ENCODE results near the gene TMPRSS6.

Gene TMPRSS6

DNA sequence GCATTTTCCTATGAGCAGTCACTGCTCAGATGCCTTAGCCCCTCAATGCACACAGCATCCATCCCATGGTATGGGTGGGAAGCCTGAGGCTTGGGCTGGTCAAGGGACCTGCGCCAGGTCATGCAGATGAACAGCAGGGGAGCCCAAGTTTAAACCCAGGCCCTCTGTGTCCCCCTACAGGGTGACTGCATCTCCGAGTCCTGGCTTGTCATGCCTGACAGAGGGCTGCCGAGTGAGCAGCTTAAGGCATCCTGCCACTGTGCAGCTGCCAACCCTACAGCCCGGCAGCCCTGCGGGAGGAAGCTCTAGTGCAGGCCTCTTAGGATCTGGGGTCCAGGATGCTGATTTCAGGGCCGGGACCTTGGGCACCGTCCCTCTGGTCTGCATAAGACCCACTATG is 30.2 kb upstream of the TMPRSS6 start:
- DNase-seq, result no peak

DNA sequence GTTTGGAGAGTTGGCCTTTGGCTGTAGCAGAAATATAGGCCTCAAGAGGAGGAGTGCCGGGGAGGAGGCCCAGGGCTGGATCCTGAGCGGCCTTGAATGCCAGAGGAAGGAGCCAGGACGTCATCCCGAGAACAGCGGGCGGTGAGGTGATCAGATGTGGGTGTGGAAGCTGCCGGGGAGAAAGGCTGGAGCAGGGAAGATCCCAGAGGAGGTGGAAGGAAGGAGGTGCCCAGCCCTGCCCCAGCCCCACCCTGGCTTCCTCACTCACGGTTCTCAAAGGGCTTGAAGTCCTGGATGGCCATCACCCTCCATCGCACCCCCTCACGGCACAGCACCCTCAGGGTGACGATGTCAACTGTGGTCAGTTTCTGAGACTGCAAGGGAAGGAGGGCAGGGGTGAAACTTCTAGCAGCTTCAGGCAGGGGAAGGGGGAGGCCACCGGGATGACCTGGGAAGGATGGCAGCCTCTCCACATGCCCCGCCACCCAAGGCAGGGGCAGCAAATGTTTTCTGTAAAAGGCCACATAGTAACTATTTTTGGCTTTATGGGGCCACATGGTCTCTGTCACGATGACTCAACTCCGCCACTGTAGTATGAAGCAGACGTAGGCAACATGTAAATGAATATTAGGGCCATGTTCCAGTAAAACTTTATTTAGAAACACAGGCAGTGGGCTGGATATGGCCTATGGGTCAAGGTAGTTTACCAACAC is 29.5 kb upstream of the TMPRSS6 start:
- no peak for DNase-seq

- no peak for DNase-seq
Measured at GRCh38 chr22:37137903-37138665, 28.6 kb upstream of the TMPRSS6 start.

GRCh38 chr22:37137131-37137530 is 27.6 kb upstream of the TMPRSS6 start:
- no peak for DNase-seq

DNA sequence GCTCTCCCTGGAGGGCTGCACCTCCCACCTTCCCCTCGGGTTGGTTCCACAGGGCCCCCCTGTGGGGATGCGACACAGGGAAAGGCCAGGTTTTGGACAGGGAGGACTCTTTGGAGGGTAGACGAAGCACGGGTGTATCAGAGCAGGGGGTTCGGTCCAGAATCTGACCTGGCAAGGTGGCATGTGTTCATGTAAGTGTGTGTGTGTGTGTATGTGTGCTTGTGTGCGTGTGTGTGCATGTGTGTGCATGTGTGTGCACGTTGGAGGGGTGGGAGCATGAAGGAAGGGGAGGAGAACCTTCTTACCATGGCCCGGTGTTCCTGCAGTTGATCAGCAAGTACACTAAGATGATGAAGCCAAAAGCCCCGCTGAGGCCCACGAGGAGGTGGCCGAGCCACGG is 25.5 kb upstream of the TMPRSS6 start:
- DNase-seq, result no peak

GRCh38 chr22:37133304-37134018 is 23.9 kb upstream of the TMPRSS6 start:
- DNase-seq, result no peak

DNA sequence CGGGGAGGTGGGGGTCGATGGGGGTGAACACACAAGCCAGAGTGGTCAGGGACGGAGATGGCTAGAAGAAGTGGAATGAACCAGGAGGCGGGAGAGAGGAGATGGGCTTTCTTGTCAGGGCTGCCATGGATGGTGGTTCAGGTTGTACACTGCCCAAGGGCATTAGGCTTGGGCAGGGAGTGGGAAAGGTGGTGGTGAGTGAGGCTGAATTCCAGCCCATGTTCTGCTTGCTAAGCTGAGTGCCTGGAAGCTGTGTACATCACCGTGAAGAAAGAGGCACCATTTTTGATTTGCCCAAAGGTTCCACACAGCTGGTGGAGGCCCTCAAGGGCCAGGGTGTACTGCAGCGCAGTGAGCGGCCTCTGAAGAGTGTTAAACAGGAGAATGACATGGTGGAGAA is 23.3 kb upstream of the TMPRSS6 start:
- DNase-seq, result no peak

DNA sequence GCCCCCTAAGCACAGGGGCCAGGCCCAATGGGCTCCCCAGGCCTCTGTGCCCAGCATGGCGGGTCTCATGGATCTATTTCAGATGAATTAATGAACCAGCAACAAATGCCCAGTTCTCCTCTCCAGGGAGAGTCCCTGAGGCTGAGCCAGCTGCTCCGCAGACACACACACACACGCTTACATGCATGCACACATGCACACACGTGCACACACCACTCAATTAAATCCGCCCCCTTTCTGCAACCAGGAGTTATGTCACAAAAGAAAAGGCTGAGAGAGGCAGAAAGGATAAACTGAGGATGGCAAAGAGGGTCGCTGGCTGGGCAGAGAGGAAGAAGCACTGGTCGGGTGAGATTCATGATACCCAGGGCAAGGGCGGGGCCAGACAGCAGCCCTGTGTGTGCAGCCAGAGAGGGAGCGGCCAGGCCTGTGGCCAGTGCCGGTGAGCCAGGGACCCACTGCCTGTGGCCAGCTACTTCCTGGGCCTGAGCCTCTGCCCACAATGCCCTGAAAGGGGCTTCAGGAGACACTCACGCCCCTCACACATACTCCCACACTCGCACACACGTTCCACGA is 20.4 kb upstream of the TMPRSS6 start:
- no peak for DNase-seq

- DNase-seq, result no peak
Measured at GRCh38 chr22:37128555-37129281, 19.2 kb upstream of the TMPRSS6 start.

DNA sequence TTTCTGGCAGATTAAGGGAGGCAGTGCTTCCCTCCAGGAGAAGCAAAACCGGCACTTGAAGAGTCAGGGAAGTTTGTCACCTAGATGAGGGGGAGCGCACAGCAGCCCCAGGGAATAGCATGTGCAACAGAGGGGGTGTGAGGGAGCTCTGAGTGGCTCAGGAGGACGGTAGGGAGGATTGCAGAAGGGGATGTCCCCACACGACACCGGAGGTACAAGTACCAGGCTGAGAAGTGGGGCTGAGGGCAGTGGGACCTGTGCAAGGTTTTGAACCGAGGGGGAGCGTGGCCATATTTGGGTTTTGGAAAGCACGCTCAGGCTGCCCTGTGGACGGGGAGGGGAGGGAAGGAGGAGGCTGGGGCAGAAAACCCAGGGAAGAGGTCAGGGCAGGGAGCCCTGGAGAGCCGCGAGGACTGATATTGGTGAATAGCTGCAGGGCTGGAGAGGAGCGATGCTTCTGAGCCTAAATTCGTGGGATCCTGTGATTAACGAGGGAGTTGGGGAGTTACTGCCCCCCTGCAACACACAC is 17.9 kb upstream of the TMPRSS6 start:
- no peak for DNase-seq

DNA sequence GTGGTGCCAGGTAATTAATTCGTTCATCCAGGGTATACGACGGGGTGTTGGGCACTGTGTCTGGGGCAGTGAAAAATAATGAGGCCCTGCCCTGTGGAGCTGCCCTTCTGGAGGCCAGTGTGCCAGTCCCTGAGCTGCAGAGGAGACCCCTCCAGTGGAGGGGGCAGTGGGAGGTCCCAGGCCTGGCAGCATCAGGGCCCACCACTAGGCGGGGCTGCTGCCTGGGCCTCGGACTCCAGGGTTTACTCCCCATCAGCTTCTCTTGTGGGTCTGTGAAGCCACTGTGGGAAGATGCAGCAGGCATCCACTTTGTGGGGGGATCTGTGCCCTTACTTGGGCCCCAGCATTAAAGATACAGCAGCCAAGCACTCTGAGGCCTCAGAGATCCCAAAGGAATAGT is 17.4 kb upstream of the TMPRSS6 start:
- DNase-seq, result no peak

DNA sequence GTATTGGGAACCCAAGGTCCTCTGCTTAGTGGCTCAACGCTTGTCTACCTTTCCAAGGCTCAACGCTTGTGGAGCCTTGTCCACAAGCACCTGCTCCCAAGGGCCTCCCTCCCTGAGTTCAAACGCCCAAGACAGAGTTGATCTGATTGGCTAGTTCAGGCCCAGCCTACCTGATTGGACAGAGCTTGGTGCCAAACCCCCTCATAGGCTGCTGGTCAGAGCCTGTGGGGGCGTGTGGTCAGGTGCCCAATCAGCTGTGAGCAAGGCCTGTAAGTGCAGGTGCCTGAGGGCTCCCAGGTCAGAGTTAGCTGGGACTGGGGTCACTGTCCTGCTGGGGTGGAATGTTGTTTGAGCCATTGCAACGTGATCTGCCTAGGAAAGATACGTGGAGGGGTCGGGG is 16.9 kb upstream of the TMPRSS6 start:
- DNase-seq, result no peak

DNA sequence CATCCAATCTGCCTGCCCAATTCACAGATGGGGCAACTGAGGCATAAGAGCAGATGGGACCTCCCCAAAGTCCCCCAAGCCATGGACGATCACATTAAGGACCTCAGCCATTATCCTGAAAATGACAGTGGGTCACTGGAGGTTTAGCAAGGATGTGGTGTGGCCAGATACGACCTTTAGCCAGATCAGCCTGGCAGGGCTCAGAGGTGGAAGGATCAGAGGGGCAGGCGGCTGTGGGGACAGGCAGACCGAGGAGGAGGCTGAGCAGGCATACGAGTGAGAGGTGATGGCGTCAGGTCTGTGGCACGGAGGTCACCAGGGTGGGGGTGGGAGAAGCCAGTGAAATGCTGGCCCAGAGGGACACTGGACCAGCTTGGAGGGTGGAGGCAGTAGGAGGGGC is 14.1 kb upstream of the TMPRSS6 start:
- no peak for DNase-seq

DNA sequence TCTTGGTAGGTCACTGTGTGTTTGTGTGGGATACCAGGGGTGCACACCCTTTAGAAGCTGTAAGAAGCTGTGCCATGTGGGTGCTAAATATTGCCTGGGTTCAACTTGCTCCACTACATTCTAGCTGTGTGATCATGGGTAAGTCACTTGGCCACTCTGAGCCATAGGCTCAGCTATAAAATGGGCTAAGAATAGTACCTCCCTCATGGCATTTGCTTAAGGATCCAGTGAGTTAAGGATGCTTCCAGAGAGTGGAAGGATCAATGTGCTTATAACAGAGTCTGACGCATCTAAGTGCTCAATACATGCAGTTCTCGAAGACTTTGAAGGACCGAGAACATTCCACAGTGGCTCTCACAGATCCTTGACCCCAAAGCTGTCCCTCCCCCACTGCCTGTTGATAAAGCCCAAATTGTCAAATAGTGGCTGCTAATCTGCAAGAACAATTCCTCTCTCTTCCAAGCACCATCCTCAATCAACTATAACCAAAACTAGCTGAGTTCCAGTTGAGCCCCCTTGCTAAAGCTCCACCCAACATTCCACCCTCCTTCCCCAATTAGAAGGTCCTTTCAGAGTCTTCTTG is 13.2 kb upstream of the TMPRSS6 start:
- DNase-seq, result no peak

GRCh38 chr22:37121887-37122591 is 12.5 kb upstream of the TMPRSS6 start:
- DNase-seq, result no peak

DNA sequence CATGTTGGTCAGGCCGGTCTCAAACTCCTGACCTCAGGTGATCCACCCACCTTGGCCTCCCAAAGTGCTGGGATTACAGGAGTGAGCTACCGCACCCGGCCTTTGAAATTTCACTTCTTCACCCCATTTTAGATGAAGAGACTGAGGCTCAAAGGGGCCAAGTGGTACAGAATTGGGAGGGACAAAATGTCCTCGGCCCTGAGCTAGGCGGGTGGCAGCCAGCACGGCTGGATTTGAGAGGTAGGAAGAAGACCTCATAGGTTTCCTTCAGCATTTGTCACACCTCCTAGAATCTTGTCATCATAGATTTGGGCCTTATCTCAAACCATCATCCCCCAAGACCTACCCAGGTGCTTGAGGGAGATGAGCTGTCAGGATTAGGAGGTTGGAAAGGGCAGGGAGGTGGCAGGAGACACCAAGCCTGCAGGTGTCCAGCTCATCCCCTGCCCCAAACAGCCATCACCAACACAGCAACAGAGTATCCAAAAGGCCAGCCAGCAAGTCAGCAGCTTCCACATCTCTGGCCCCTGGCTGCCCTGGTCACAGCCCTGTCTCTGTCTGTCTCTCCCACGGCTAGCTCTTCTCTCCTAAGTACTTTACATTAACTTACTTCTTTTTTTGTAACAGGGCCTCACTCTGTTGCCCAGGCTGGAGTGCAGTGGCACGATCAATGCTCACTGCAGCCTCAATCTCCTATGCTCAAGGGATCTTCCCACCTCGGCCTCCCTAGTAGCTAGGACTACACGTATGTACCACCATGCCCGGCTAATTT is 11.2 kb upstream of the TMPRSS6 start:
- DNase-seq, result no peak

DNA sequence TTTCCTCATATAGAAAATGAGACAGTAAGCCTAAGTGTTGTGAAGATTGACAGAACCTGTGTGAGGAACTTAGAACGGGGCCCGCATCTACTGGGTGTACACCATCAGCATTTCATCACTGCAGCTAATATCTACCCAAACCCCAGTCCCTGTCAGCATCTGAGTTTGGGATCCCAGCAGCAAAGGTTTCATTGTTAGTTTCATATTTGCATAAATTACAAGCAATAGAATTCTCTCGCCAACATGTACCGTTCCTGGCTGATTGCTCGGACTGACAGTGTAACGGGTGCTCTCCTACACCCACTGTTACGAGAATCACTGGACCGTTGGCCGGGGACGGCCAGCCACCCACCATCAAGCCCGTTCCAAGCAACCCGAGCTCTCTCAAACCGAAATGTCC is 10.4 kb upstream of the TMPRSS6 start:
- no peak for DNase-seq

- DNase-seq, result no peak
Measured at GRCh38 chr22:37118083-37118482, 8.6 kb upstream of the TMPRSS6 start.

DNA sequence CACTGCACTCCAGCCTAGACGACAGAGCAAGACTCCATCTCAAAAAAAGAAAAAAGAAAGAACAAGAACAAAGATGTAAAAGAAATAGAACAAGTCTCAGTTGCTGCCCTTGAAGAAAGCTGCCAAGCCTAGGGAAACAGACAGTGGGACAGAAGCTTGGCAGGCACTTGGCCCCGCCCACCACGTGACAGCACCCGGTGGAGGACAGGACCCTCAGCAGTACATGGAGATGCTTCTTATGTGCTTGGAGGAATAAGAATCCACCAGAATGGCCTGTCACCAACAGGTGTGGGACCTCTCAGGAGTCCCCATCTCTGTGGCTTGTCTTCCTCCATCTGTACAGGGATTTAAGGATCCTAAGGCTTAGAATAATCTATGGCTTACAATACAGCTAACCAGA is 7.6 kb upstream of the TMPRSS6 start:
- DNase-seq, result no peak

GRCh38 chr22:37115032-37115431 is 5.5 kb upstream of the TMPRSS6 start:
- no peak for DNase-seq

- no peak for DNase-seq
Measured at GRCh38 chr22:37113757-37114156, 4.2 kb upstream of the TMPRSS6 start.

All from NCI-H524 treated with DMSO at 0.1 percent for 48 hours (cell line).